ENCODE measurements around the gene NOTCH1. TPM values are rescaled to one million over a fixed set of nuclear protein-coding genes. Genes with fewer than 3 reads are reported as not detected.

The NOTCH1 gene
- total and polyA plus RNA-seq, 11 donors: 8.0 to 47.3 (median 20.3) TPM

- WGBS, 4 donors: 95 to 96% (median 96%) methylated on average over 21 to 50 of the region's 50 CpGs
- Histone ChIP-seq H3K36me3 (peaks cover 4 to 100% (median 98%) of the 10 kb centered on the region in 9 donors), H3K27ac (no peak overlapping the region), H3K27me3 (no peaks in the 10 kb centered on the region), H3K9me3 (no peaks in the 10 kb centered on the region), H3K4me3 (no peak overlapping the region), H3K4me1 (no peaks in the 10 kb centered on the region)
- ATAC-seq (no peak), DNase-seq (no peak)
- intact Hi-C loops (cut with DNase I): loop anchor here in 2 of 10 donors (5.0 to 10.0 kb wide), 2 partner anchors 42 to 45 kb away; partner anchors contain the start of gene NOTCH1 (in 1 of the 2)
- TF ChIP-seq POLR2A (IDR thresholded peaks at IDR 0.05): no peak
- no peak for TF ChIP-seq CTCF (IDR thresholded peaks at IDR 0.05)
These were observed 45.6 kb downstream of the NOTCH1 start for GRCh38 chr9:136499935-136500910.

GRCh38 chr9:136499071-136499934 is 46.5 kb downstream of the NOTCH1 start:
- Histone ChIP-seq H3K27ac (no peak overlapping the region), H3K4me1 (peaks cover 0 to 6% (median 0%) of the 10 kb centered on the region in 12 donors), H3K9me3 (no peaks in the 10 kb centered on the region), H3K27me3 (no peaks in the 10 kb centered on the region), H3K36me3 (peaks cover 3 to 100% (median 95%) of the 10 kb centered on the region in 9 donors), H3K4me3 (no peak overlapping the region)
- intact Hi-C loops (cut with DNase I): loop anchor here in 2 of 10 donors (5.0 to 10.0 kb wide), 2 partner anchors 43 to 45 kb away; partner anchors contain the start of gene NOTCH1 (in 1 of the 2)
- no peak for TF ChIP-seq CTCF (IDR thresholded peaks at IDR 0.05)
- TF ChIP-seq POLR2A (IDR thresholded peaks at IDR 0.05): no peak
- 91 to 94% (median 93%) methylated on average over 19 to 46 of the region's 46 CpGs for WGBS, 4 donors
- DNase-seq (no peak), ATAC-seq (no peak)

GRCh38 chr9:136497916-136498695 is 47.7 kb downstream of the NOTCH1 start:
- 84 to 92% (median 90%) methylated on average over 14 to 28 of the region's 28 CpGs for WGBS, 4 donors
- ATAC-seq: no peak
- H3K9me3 ChIP-seq: no peaks in the 10 kb centered on the region
- TF ChIP-seq POLR2A (IDR thresholded peaks at IDR 0.05) (no peak), CTCF (IDR thresholded peaks at IDR 0.05) (no peak)
- no peak overlapping the region for H3K27ac ChIP-seq
- peaks cover 0 to 18% (median 0%) of the 10 kb centered on the region in 12 donors for H3K4me1 ChIP-seq
- H3K36me3 ChIP-seq: peaks cover 2 to 89% (median 83%) of the 10 kb centered on the region in 9 donors
- DNase-seq: no peak
- intact Hi-C loops (cut with DNase I): loop anchor here in 2 of 10 donors (5.0 to 10.0 kb wide), 2 partner anchors 44 to 47 kb away; partner anchors contain the start of gene NOTCH1 (in 1 of the 2)
- no peak overlapping the region for H3K4me3 ChIP-seq
- no peaks in the 10 kb centered on the region for H3K27me3 ChIP-seq
